GM12892 (cell line): Measurements from ENCODE around the gene COX4I2.
A peak's percentile ranks its signal among the peaks of the same experiment; 100 is the strongest.

ENCODE experiments used
- DNase-seq: peaks from one replicate; pipeline ENCODE4 v3.0.0; 2011; ENCODE audit not compliant: insufficient read length
- FAIRE-seq: peaks from 2 replicates; lab custom pipeline; 2011; peaks lifted over from hg19 to GRCh38; lab: Jason Lieb, UNC
- POLR2A ChIP-seq: IDR thresholded peaks from 2 replicates; pipeline ENCODE4 v1.6.1; 2011; ENCODE audit warnings: low read depth, low read length, control low read depth
- POLR2AphosphoS5 ChIP-seq: IDR thresholded peaks from 2 replicates; pipeline ENCODE4 v1.6.1; 2011; ENCODE audit warnings: low read depth, low read length, control low read depth
- TAF1 ChIP-seq: IDR thresholded peaks from 2 replicates; pipeline ENCODE4 v1.6.1; 2011; ENCODE audit warnings: low read depth, mild to moderate bottlenecking, control low read depth, low read length, borderline replicate concordance

The COX4I2 gene

DNA sequence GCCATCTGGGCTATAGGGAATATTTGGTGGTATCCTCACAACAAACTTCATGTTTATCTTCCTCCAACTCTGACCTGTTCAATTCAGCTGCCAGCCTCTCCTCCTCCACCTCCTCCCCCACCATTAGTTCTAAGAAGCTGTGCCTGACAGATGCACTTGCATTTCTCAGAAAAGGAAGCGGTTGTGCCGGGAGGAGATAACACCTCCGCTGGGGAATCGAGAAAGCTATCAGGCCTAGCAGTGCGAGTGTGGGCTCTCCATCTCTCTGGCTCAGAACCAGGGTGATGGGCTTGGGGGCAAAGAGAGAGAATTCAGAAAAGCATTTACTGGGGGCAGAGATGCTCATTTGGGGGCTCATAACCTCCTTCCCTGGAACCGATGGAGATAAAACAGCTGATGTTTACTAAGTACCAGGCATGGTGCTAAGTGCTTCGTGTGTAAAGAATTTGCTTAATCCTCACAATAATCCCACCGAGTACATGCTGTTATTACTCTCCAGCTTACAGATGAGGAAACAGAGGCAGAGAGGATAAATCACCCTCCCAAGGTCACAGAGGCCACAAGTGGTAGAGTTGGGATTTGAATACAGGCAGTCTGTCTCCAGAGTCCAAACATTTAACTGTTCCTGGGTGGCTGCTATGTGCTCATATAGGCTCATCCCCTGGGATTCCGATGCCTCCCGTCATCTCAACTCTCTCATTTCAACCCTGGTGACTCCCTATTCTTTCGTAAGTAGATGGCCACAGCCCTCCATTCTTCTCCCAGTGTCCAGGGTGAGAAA, 38.3 kb downstream of the COX4I2 start:
- TF ChIP-seq POLR2A, result no peak
- TF ChIP-seq POLR2AphosphoS5, result no peak
- no peak for TF ChIP-seq TAF1
- FAIRE-seq, result peak; percentile 27
- no peak for DNase-seq

DNA sequence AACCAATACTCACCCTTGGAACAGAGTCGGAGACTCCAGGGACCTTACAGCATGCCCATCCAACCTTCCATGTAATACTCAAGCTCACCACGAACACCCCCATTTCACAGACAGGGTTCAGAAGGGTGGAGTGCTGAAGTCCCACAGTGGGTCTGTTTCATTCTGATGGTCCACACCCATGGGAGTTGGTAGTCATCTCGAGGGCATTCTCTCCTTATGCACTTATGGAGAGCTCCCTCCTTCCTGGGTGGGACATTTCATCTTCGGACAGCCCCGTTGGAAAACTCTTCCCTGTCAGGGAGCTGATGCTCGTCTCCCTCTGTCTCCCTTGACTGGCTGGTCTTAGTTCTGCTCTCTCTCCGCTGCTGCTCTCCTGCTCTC, 38.9 kb downstream of the COX4I2 start:
- no peak for FAIRE-seq
- no peak for TF ChIP-seq POLR2A
- no peak for TF ChIP-seq POLR2AphosphoS5
- TF ChIP-seq TAF1, result no peak

DNA sequence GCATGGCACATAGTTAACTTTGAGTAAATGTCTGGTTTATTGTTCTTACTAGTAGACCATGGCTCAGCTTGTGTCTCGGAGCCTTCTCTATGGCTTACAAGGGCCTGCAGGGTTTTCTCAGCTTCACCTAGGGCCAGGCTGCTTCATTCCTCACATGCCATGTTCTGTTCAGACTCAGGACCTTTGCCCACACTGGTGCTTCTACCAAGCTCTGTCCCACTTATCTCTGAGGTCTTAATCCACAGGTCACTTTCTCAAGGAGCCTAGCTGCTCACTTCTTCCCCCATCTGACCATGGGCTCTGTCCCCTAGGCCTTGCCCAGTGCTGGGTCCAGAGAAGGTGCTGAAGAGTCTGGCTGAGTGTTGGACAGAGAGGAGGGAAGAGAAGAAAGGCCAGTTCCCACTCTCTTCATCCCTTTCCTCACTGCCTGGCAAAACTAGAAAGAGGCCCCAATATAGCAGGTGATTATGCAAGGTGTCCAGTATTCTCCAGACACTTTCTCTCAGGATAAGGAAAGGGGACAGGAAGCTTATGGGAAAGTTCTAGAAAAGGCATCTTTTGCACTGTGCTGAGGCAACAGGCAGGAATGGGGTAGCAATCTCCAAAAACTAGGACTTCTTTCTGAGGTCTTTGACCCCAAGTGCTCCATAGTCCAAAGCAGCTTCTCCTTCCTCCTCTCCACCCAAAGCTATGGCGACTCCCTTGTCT, 40.0 kb downstream of the COX4I2 start:
- no peak for TF ChIP-seq TAF1
- no peak for TF ChIP-seq POLR2A
- no peak for TF ChIP-seq POLR2AphosphoS5
- FAIRE-seq (no peak), DNase-seq (no peak)

More for the DNA sequence above, 38.9 kb downstream of the COX4I2 start:
- no peak for DNase-seq

GRCh38 chr20:31678389-31679356, 41.0 kb downstream of the COX4I2 start:
- DNase-seq (no peak), FAIRE-seq (no peak)
- TF ChIP-seq TAF1, result no peak
- TF ChIP-seq POLR2A, result no peak
- TF ChIP-seq POLR2AphosphoS5, result no peak

- DNase-seq (no peak), FAIRE-seq (no peak)
- TF ChIP-seq TAF1 (no peak), POLR2AphosphoS5 (no peak), POLR2A (no peak)
Measured at GRCh38 chr20:31679357-31680285, 41.9 kb downstream of the COX4I2 start.

DNA sequence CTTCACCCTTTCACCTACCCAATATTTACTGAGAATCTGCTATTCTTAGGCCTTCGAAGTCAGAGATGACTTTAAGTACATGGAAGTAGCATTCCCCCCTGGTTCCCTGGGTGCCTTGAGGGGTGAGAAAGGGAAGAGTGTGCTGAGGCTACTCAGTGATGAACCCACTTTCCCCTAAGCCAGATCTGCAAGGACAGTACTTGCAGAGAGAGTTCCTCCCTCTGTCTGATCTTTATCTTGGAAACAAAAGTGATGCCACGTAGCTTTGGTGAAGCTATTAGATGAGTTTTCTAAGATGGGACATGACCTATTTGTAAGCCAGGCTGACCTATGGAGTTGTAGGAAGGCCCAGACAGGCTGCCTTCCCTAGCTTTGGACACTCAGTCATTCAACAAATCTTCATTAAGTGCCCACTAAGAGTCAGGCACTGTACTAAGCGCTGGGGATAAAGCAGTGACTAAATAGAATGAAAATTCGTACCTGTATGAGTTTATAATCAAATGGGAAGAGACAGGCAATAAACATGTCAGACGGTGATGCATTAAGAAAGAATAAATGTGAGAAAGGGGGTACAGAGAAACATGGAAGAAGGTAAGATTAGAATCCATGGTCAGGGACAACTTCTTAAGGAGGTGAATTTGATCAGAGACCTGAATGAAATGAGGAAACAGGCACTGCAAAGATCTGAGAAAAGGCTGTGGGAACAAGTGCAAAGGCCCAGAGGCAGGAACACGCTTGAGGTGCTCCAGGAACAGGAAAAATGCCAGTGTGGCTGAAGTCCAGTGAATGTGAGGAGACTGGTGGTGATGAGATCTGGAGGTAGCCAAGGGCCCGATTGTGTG, 42.8 kb downstream of the COX4I2 start:
- TF ChIP-seq POLR2A, result no peak
- no peak for TF ChIP-seq POLR2AphosphoS5
- TF ChIP-seq TAF1, result no peak
- DNase-seq (no peak), FAIRE-seq (no peak)

DNA sequence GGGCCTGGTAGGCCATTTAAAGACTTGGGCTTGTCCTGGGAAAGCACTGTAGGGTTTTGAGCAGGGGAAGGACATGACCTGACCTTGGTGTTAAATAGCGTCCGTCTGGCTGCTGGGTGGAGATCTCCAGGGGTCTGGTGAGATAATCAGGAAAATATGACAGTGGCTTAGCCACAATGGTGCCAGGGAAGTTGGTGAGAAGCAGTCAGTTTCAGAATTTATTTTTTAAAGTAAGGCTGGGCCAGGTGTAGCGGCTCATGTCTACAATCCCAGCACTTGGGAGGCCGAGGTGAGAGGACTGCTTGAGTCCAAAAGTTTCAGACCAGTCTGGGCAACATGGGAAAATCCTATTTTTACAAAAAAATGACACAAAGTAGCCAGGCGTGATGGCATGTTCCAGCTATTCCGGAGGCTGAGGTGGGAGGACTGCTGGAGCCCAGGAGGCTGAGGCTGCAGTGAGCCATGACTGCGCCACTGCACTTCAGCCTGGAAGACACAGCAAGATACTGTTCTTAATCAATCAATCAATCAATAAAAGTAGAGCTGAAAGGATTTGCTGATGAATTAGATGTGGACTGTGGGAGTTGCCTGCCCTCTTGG, 43.5 kb downstream of the COX4I2 start:
- TF ChIP-seq TAF1, result no peak
- no peak for TF ChIP-seq POLR2A
- no peak for TF ChIP-seq POLR2AphosphoS5
- DNase-seq (no peak), FAIRE-seq (no peak)

GRCh38 chr20:31681769-31682168, 44.1 kb downstream of the COX4I2 start:
- FAIRE-seq, result no peak
- no peak for TF ChIP-seq POLR2AphosphoS5
- no peak for TF ChIP-seq TAF1
- TF ChIP-seq POLR2A, result no peak
- no peak for DNase-seq

- DNase-seq (no peak), FAIRE-seq (no peak)
Measured at GRCh38 chr20:31682352-31682751, 44.6 kb downstream of the COX4I2 start.

More at GRCh38 chr20:31682352-31682751, 44.6 kb downstream of the COX4I2 start:
- TF ChIP-seq TAF1 (no peak), POLR2AphosphoS5 (no peak), POLR2A (no peak)
